Tibial nerve (tissue), 4 donors: ENCODE results near the gene CHKB. TPM values are rescaled to one million over a fixed set of nuclear protein-coding genes. Genes with fewer than 3 reads are reported as not detected.
A peak's percentile ranks its signal among the peaks of the same experiment; 100 is the strongest.
"Not testable (repeated sequence)": the region's sequence is repeated elsewhere in the genome, so short reads cannot be mapped to it uniquely, and the experiment has no call there.

Source experiments
- DNase-seq, 2 donors: peaks; one replicate each; pipeline ENCODE4 v3.0.0-alpha.2; 2019; ENCODE audit warnings: low spot score in 2 of 2
- H3K27ac ChIP-seq, 4 donors: fragments of 200-600 bp; sonication (generic) in 3 of 4; one replicate each; pipeline ENCODE4 v1.5.1; 2017 to 2019; ENCODE audit warnings: mild to moderate bottlenecking in 1 of 4
- H3K27me3 ChIP-seq, 2 donors: fragments of 200-600 bp; sonication (generic) in 1 of 2; one replicate each; pipeline versions ENCODE4 v1.5.1 to v1.6.0; 2017 to 2019
- H3K36me3 ChIP-seq, 3 donors: fragments of 200-600 bp; sonication (generic); one replicate each; pipeline ENCODE4 v1.5.1; 2018 to 2019
- H3K4me1 ChIP-seq, 4 donors: fragments of 200-600 bp; sonication (generic) in 3 of 4; one replicate each; pipeline ENCODE4 v1.5.1; 2017 to 2019
- H3K4me3 ChIP-seq, 4 donors: fragments of 200-600 bp; sonication (generic) in 3 of 4; one replicate each; pipeline ENCODE4 v1.5.1; 2017 to 2019; ENCODE audit warnings: mild to moderate bottlenecking in 1 of 4, moderate library complexity in 1 of 4
- H3K9me3 ChIP-seq, 4 donors: fragments of 200-600 bp; sonication (generic) in 3 of 4; one replicate each; pipeline ENCODE4 v1.5.1; 2017 to 2019
- CTCF ChIP-seq, 5 experiments: fragments of 200-600 bp in 3 of 5; fragments of 450-650 bp in 2 of 5; sonication (generic) in 3 of 5; IDR thresholded peaks; one replicate each; pipeline ENCODE4 v1.5.1; 2016 to 2019; ENCODE audit warnings: antibody characterized with exemption in 5 of 5, mild to moderate bottlenecking in 3 of 5, moderate library complexity in 2 of 5
- EP300 ChIP-seq, 2 donors: sonication (generic); formaldehyde crosslinking; IDR thresholded peaks; one replicate each; pipeline ENCODE4 v1.6.1; 2017; ENCODE audit warnings: antibody characterized with exemption in 2 of 2, mild to moderate bottlenecking in 1 of 2
- POLR2A ChIP-seq, 2 donors: fragments of 450-650 bp; IDR thresholded peaks; one replicate each; pipeline ENCODE4 v1.6.1; 2017; ENCODE audit warnings: antibody characterized with exemption in 2 of 2, mild to moderate bottlenecking in 2 of 2, moderate library complexity in 2 of 2
- WGBS, 2 donors: methylation state at CpG; one replicate each; pipeline ENCODE4 v1.1.5; 2018; 5-methylcytosine and 5-hydroxymethylcytosine counted together
- total RNA-seq, 4 donors: library from RNA; depleted of rRNA; stranded (reverse); fragments of >200 nt; gene quantifications; one replicate each; pipeline ENCODE4 v1.1.0, GENCODE V29; 2016

Gene CHKB
- total RNA-seq, 4 donors from 2014 or later, result 55.9 to 95.4 (median 74.4) TPM

GRCh38 chr22:50541667-50542026 lies 41.0 kb downstream of the CHKB start:
- H3K27ac ChIP-seq, result peak overlapping the region in 3 of 4 donors; percentile 41 to 89 (median 83)

GRCh38 chr22:50540381-50540780 lies 42.3 kb downstream of the CHKB start:
- peaks cover 0 to 37% (median 25%) of the 10 kb centered on the region in 4 donors for H3K4me1 ChIP-seq
- H3K4me3 ChIP-seq, result no peak overlapping the region
- H3K27ac ChIP-seq, result peak overlapping the region in 3 of 4 donors; percentile 80 to 89 (median 83)
- 82 to 85% methylated on average over 10 of the region's 10 CpGs for WGBS, 2 donors
- H3K9me3 ChIP-seq, result no peaks in the 10 kb centered on the region
- peaks cover 0 to 18% of the 10 kb centered on the region in 2 donors for H3K27me3 ChIP-seq
- TF ChIP-seq POLR2A (IDR thresholded peaks at IDR 0.05) (no peak), CTCF (IDR thresholded peaks at IDR 0.05) (no peak), EP300 (IDR thresholded peaks at IDR 0.05) (no peak)
- DNase-seq, result no peak
- no peaks in the 10 kb centered on the region for H3K36me3 ChIP-seq

More at GRCh38 chr22:50541667-50542026, 41.0 kb downstream of the CHKB start:
- WGBS, 2 donors, result 39 to 53% methylated on average over 5 of the region's 5 CpGs
- DNase-seq, H3K36me3 ChIP-seq, H3K4me3 ChIP-seq, H3K9me3 ChIP-seq: not testable (repeated sequence)
- H3K27me3 ChIP-seq, result peaks cover 0 to 31% of the 10 kb centered on the region in 2 donors
- peaks cover 0 to 37% (median 25%) of the 10 kb centered on the region in 4 donors for H3K4me1 ChIP-seq
- TF ChIP-seq EP300 (IDR thresholded peaks at IDR 0.05), result peak in 1 of 2 donors; percentile 62

- no peak for DNase-seq
- Histone ChIP-seq H3K4me1 (peaks cover 0 to 30% (median 17%) of the 10 kb centered on the region in 4 donors), H3K4me3 (no peak overlapping the region), H3K9me3 (no peaks in the 10 kb centered on the region), H3K27ac (peak overlapping the region in 3 of 4 donors; percentile 80 to 89 (median 82)), H3K36me3 (no peaks in the 10 kb centered on the region), H3K27me3 (peaks cover 0 to 26% of the 10 kb centered on the region in 2 donors)
- TF ChIP-seq CTCF (IDR thresholded peaks at IDR 0.05), result no peak
- no peak for TF ChIP-seq POLR2A (IDR thresholded peaks at IDR 0.05)
- TF ChIP-seq EP300 (IDR thresholded peaks at IDR 0.05), result no peak
- WGBS, 2 donors, result 80 to 84% methylated on average over 13 of the region's 13 CpGs
These were observed 44.9 kb downstream of the CHKB start for GRCh38 chr22:50537765-50538164.

- H3K4me1 ChIP-seq, result peaks cover 0 to 41% (median 28%) of the 10 kb centered on the region in 4 donors
- no peak overlapping the region for H3K4me3 ChIP-seq
- peaks cover 3 to 42% of the 10 kb centered on the region in 2 donors for H3K27me3 ChIP-seq
- TF ChIP-seq CTCF (IDR thresholded peaks at IDR 0.05), result no peak
- TF ChIP-seq POLR2A (IDR thresholded peaks at IDR 0.05), result no peak
- TF ChIP-seq EP300 (IDR thresholded peaks at IDR 0.05), result no peak
- H3K27ac ChIP-seq, result no peak overlapping the region
- 78 to 89% methylated on average over 3 of the region's 3 CpGs for WGBS, 2 donors
- H3K9me3 ChIP-seq, result no peaks in the 10 kb centered on the region
- no peak for DNase-seq
- no peaks in the 10 kb centered on the region for H3K36me3 ChIP-seq
These were observed 46.4 kb downstream of the CHKB start for GRCh38 chr22:50536226-50536625.

GRCh38 chr22:50535113-50535512 lies 47.5 kb downstream of the CHKB start:
- Histone ChIP-seq H3K36me3 (no peaks in the 10 kb centered on the region), H3K27me3 (peaks cover 3 to 53% of the 10 kb centered on the region in 2 donors), H3K27ac (no peak overlapping the region), H3K4me1 (peaks cover 0 to 44% (median 36%) of the 10 kb centered on the region in 4 donors), H3K9me3 (no peaks in the 10 kb centered on the region), H3K4me3 (no peak overlapping the region)
- TF ChIP-seq CTCF (IDR thresholded peaks at IDR 0.05), result no peak
- no peak for TF ChIP-seq EP300 (IDR thresholded peaks at IDR 0.05)
- no peak for TF ChIP-seq POLR2A (IDR thresholded peaks at IDR 0.05)
- DNase-seq, result no peak
- 85 to 88% methylated on average over 8 of the region's 8 CpGs for WGBS, 2 donors
